Neural crest cell (in vitro differentiated cells): ENCODE results near the gene NRIP1. TPM values are rescaled to one million over a fixed set of nuclear protein-coding genes. Genes with fewer than 3 reads are reported as not detected.

Experiments used
- DNase-seq: peaks from one replicate; pipeline ENCODE4 v3.0.0; 2021; ENCODE audit warnings: low read depth, mixed read lengths, low spot score
- H3K27ac Mint-ChIP-seq: one replicate; pipeline ENCODE4 v1.8.0; 2021; ENCODE audit warnings: mild to moderate bottlenecking, mixed read lengths; ENCODE audit not compliant: unreplicated experiment
- H3K27me3 Mint-ChIP-seq: 2 replicates; pipeline ENCODE4 v1.8.0; 2021; ENCODE audit warnings: low read depth, mild to moderate bottlenecking, mixed read lengths
- H3K36me3 Mint-ChIP-seq: 2 replicates; pipeline ENCODE4 v1.8.0; 2021; ENCODE audit warnings: low read depth, mild to moderate bottlenecking, mixed read lengths
- H3K4me1 Mint-ChIP-seq: 2 replicates; pipeline ENCODE4 v1.8.0; 2021; ENCODE audit warnings: mixed read lengths
- H3K4me3 Mint-ChIP-seq: one replicate; pipeline ENCODE4 v1.8.0; 2021; ENCODE audit warnings: mild to moderate bottlenecking, mixed read lengths
- H3K9me3 Mint-ChIP-seq: 2 replicates; pipeline ENCODE4 v1.8.0; 2021; ENCODE audit warnings: mixed read lengths
- total RNA-seq: library from RNA; stranded (reverse); gene quantifications from 2 replicates; pipeline ENCODE4 v1.2.1, GENCODE V29; 2021
- TF ChIP-seq, protein P1 (sequence below): fragments of 200-600 bp; sonication (generic); conservative IDR thresholded peaks from 2 replicates; pipeline ENCODE4 v1.5.0; 2021; ENCODE audit warnings: antibody characterized with exemption, mild to moderate bottlenecking

Gene NRIP1
- total RNA-seq, 1 donor from 2014 or later: 73.8 TPM

DNA sequence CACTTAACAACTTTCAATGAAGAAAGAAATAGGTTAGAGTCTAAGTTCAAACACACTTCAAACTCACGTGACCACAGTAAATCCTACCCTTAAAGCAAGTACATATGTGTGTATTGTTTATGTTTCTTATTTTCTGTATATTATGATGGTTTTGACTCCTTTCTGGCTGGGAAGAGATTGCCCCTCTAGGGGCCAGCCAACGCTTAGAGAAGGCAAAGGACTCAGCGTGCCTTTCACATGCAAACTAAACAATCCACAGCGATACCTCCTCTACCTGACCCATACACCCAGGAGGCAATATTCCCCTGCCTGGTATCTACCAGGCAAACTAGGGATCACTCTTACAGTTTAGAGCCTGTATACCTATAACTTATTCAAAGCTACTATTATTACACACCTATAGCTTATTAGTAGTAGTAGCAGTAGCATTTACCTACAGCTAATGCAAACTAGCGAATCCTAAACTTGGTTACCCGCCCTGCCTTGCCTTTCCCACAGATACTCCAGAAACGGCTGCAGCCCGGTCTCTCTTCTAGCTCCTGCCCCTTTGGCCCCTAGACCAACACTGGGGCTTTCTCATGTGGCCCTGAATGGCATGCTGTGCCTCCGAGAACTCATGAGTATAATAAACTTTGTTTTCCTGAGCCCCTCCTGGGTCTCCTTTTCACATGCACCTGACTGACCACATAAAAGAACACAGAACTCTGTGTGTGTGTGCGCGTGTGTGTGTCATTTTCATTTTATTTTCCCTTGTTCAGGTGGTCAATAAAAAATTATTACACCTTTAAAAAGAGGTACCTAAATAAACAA is 14.0 kb downstream of the NRIP1 start:
- DNase-seq: no peak
- no peaks in the 10 kb centered on the region for H3K27me3 Mint-ChIP-seq
- TF ChIP-seq, protein P1, sequence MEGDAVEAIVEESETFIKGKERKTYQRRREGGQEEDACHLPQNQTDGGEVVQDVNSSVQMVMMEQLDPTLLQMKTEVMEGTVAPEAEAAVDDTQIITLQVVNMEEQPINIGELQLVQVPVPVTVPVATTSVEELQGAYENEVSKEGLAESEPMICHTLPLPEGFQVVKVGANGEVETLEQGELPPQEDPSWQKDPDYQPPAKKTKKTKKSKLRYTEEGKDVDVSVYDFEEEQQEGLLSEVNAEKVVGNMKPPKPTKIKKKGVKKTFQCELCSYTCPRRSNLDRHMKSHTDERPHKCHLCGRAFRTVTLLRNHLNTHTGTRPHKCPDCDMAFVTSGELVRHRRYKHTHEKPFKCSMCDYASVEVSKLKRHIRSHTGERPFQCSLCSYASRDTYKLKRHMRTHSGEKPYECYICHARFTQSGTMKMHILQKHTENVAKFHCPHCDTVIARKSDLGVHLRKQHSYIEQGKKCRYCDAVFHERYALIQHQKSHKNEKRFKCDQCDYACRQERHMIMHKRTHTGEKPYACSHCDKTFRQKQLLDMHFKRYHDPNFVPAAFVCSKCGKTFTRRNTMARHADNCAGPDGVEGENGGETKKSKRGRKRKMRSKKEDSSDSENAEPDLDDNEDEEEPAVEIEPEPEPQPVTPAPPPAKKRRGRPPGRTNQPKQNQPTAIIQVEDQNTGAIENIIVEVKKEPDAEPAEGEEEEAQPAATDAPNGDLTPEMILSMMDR: no peak
- peaks cover 13% of the 10 kb centered on the region for H3K36me3 Mint-ChIP-seq
- no peak overlapping the region for H3K27ac Mint-ChIP-seq
- peaks cover 10% of the 10 kb centered on the region for H3K9me3 Mint-ChIP-seq
- peak overlapping the region; percentile 16 for H3K4me3 Mint-ChIP-seq
- peaks cover 54% of the 10 kb centered on the region for H3K4me1 Mint-ChIP-seq

DNA sequence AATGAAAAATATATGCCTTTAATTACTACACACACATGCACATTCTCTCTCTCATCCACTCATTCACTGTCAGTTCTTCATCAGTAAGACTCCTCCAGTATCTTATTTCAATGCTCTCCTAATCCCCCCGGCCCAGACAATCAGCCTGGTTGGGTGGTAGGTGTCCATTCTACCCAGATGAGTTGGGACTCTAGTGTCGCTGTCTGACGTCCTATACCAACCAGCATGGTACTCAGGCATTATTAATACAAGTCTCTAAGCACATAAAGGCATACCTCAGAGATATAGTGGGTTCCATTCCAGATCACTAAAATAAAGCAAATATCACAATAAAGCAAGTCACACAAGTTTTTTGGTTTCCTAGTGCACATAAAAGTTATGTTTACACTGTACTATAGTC is 19.8 kb downstream of the NRIP1 start:
- Mint-ChIP-seq H3K27ac (no peak overlapping the region), H3K4me1 (peaks cover 4% of the 10 kb centered on the region), H3K9me3 (peaks cover 13% of the 10 kb centered on the region), H3K36me3 (peaks cover 30% of the 10 kb centered on the region), H3K4me3 (peak overlapping the region; percentile 27), H3K27me3 (no peaks in the 10 kb centered on the region)
- TF ChIP-seq, protein P1: no peak
- DNase-seq: no peak

DNA sequence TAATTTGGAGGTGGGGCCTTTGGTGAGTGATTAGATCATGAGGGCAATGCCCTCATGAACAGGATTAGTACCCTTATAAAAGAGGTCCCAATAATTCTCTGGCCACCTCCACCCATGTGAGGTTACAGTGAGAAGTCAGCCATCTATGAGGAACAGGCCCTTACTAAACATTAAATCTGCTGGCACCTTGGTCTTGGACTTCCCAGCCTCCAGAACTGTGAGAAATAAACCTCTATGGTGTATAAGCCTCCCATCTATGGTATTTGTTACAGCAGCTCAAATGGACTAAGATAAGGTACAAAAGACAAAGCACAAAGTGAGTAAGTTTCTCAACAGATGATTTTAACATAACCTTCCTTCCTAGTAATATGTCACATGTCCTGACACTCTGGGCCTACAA is 22.3 kb downstream of the NRIP1 start:
- no peak for DNase-seq
- Mint-ChIP-seq H3K27me3 (no peaks in the 10 kb centered on the region), H3K27ac (no peak overlapping the region), H3K36me3 (peaks cover 32% of the 10 kb centered on the region), H3K9me3 (peaks cover 13% of the 10 kb centered on the region), H3K4me3 (no peak overlapping the region), H3K4me1 (peaks cover 5% of the 10 kb centered on the region)
- TF ChIP-seq, protein P1: no peak

DNA sequence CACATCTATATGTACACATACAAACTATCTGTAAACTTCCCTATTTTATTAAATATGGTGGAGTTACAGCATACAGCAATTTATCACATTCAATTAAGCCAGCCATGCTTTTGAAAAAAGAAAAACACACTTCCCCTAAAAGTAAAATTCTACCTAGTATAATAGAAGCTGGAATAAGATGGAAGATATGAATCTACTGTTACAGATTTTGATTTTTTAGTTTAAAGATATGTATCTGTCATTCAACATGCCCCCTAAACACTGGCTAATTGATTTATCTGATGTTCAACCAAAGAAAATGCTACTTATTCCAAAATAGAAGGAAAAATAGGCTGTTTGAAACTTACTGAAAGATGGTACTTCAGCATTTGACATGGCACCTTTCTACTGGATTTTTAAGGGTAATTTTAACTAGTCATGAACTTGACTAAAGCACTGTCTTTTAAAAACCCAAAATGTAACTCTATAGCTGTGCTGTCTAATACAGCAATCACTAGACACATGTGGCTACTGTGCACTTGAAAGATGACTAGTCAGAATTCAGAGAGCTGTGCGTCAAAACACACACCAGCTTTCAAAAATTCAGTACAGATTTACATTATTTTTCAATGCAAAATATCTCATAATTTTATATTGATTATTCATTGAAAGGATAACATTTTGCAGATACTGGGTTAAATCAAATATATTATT is 25.0 kb downstream of the NRIP1 start:
- Mint-ChIP-seq H3K9me3 (no peaks in the 10 kb centered on the region), H3K36me3 (peaks cover 17% of the 10 kb centered on the region), H3K4me1 (peaks cover 9% of the 10 kb centered on the region), H3K4me3 (no peak overlapping the region), H3K27ac (no peak overlapping the region), H3K27me3 (no peaks in the 10 kb centered on the region)
- no peak for DNase-seq
- TF ChIP-seq, protein P1: no peak

DNA sequence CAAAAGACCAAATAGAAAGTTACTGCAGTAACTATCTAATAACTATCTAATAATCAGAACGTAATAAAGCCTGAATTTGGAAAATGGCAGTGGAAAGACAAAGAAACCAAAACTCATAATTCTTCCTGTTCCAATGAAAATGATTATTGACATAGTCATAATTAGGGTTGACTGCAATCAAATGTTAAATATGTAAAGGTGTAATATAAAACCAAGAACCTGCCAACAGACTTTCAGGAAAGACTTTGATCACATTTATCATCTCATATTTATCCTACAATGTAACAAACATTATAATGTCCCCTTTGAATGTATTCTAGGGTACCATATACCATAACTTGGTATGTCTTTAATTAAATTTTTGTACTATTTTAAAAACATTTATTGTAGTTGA is 26.9 kb downstream of the NRIP1 start:
- no peak for DNase-seq
- Mint-ChIP-seq H3K9me3 (no peaks in the 10 kb centered on the region), H3K36me3 (peaks cover 17% of the 10 kb centered on the region), H3K27ac (no peak overlapping the region), H3K4me3 (no peak overlapping the region), H3K4me1 (peaks cover 13% of the 10 kb centered on the region), H3K27me3 (no peaks in the 10 kb centered on the region)
- TF ChIP-seq, protein P1: no peak
